Measurements from ENCODE around the gene CUL9.

DNA sequence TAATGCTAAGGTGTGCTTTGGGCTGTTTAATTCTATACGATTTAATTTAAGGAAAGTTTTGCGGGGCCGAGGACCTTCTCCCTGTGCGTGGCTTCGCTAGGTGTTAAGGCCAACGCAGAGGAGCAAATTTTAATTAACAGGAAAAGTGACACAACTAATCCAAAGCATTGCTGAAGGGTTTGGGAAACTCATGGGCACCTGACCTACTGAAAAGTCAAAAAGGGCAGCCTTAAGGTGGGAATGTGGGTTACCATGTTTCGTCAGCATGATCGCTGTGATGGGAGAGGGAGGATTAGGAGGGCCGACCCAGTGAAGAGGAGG is 415 bp upstream of the CUL9 start:
- TF ChIP-seq, protein P1, sequence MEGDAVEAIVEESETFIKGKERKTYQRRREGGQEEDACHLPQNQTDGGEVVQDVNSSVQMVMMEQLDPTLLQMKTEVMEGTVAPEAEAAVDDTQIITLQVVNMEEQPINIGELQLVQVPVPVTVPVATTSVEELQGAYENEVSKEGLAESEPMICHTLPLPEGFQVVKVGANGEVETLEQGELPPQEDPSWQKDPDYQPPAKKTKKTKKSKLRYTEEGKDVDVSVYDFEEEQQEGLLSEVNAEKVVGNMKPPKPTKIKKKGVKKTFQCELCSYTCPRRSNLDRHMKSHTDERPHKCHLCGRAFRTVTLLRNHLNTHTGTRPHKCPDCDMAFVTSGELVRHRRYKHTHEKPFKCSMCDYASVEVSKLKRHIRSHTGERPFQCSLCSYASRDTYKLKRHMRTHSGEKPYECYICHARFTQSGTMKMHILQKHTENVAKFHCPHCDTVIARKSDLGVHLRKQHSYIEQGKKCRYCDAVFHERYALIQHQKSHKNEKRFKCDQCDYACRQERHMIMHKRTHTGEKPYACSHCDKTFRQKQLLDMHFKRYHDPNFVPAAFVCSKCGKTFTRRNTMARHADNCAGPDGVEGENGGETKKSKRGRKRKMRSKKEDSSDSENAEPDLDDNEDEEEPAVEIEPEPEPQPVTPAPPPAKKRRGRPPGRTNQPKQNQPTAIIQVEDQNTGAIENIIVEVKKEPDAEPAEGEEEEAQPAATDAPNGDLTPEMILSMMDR (conservative IDR thresholded peaks at IDR 0.05; ENCODE audit: low read depth, low read length): no peak
- no peak for TF ChIP-seq EZH2 (IDR thresholded peaks at IDR 0.05; ENCODE audit: low read length, unreplicated experiment)
- no peak for TF ChIP-seq EZH2phosphoT487 (IDR thresholded peaks at IDR 0.05; ENCODE audit: borderline replicate concordance, low read length)
